ENCODE results near the gene AIP. TPM values are rescaled to one million over a fixed set of nuclear protein-coding genes. Genes with fewer than 3 reads are reported as not detected.

AIP gene
- total RNA-seq, 1 experiment from 2014 or later: 39.8 TPM

GRCh38 chr11:67534070-67534679 is 51.3 kb downstream of the AIP start:
- H3K27me3 ChIP-seq: no peaks in the 10 kb centered on the region
- DNase-seq: peak in 1 of 2 experiments; percentile 17

GRCh38 chr11:67535561-67535960 is 52.7 kb downstream of the AIP start:
- no peaks in the 10 kb centered on the region for H3K36me3 ChIP-seq
- H3K4me3 ChIP-seq: no peak overlapping the region
- no peak overlapping the region for H3K27ac ChIP-seq
- H3K4me1 ChIP-seq: no peaks in the 10 kb centered on the region
- no peaks in the 10 kb centered on the region for H3K27me3 ChIP-seq
- H3K9me3 ChIP-seq (replicated peaks): peaks cover 9% of the 10 kb centered on the region
- DNase-seq: no peak

More at GRCh38 chr11:67534070-67534679, 51.3 kb downstream of the AIP start:
- no peaks in the 10 kb centered on the region for H3K36me3 ChIP-seq
- H3K9me3 ChIP-seq (replicated peaks): peaks cover 9% of the 10 kb centered on the region
- H3K27ac ChIP-seq: no peak overlapping the region
- no peaks in the 10 kb centered on the region for H3K4me1 ChIP-seq
- no peak overlapping the region for H3K4me3 ChIP-seq

- H3K4me3 ChIP-seq: no peak overlapping the region
- H3K27me3 ChIP-seq: no peaks in the 10 kb centered on the region
- H3K36me3 ChIP-seq: no peaks in the 10 kb centered on the region
- H3K27ac ChIP-seq: no peak overlapping the region
- no peak for DNase-seq
- no peaks in the 10 kb centered on the region for H3K4me1 ChIP-seq
- peaks cover 9% of the 10 kb centered on the region for H3K9me3 ChIP-seq (replicated peaks)
Observed at GRCh38 chr11:67538306-67538705, 55.5 kb downstream of the AIP start.

- no peaks in the 10 kb centered on the region for H3K27me3 ChIP-seq
- peaks cover 6% of the 10 kb centered on the region for H3K9me3 ChIP-seq (replicated peaks)
- no peaks in the 10 kb centered on the region for H3K36me3 ChIP-seq
- H3K4me1 ChIP-seq: no peaks in the 10 kb centered on the region
- no peak for DNase-seq
- H3K27ac ChIP-seq: no peak overlapping the region
- H3K4me3 ChIP-seq: no peak overlapping the region
Observed at GRCh38 chr11:67538823-67539505, 56.1 kb downstream of the AIP start.

GRCh38 chr11:67539550-67539949 is 56.7 kb downstream of the AIP start:
- H3K4me1 ChIP-seq: no peaks in the 10 kb centered on the region
- H3K27me3 ChIP-seq: no peaks in the 10 kb centered on the region
- peak in 1 of 2 experiments; percentile 15 for DNase-seq
- H3K9me3 ChIP-seq (replicated peaks): peaks cover under 1% of the 10 kb centered on the region
- H3K4me3 ChIP-seq: no peak overlapping the region
- H3K27ac ChIP-seq: no peak overlapping the region
- H3K36me3 ChIP-seq: no peaks in the 10 kb centered on the region

Other genes with a start within 250 kb of the AIP start
- 45.2 and 49.7 TPM in 2 replicates for gene GRK2, start 216.6 kb upstream of the AIP start, total RNA-seq (2014; rRNA removed; shearing (Covaris generic))
- gene ANKRD13D, start 193.7 kb upstream of the AIP start, total RNA-seq (2014; rRNA removed; shearing (Covaris generic)): 15.3 and 19.9 TPM in 2 replicates
- 2.5 TPM in 2 replicates for gene SSH3, start 179.5 kb upstream of the AIP start, total RNA-seq (2014; rRNA removed; shearing (Covaris generic))
- 35.4 and 37.5 TPM in 2 replicates for gene POLD4, start 129.5 kb upstream of the AIP start, total RNA-seq (2014; rRNA removed; shearing (Covaris generic))
- 5.2 and 6.1 TPM in 2 replicates for gene CLCF1, start 109.4 kb upstream of the AIP start, total RNA-seq (2014; rRNA removed; shearing (Covaris generic))
- 9.4 and 11.7 TPM in 2 replicates for gene RAD9A, start 91.0 kb upstream of the AIP start, total RNA-seq (2014; rRNA removed; shearing (Covaris generic))
- gene PPP1CA, start 81.2 kb upstream of the AIP start, total RNA-seq (2014; rRNA removed; shearing (Covaris generic)): 169 and 197 TPM in 2 replicates
- not detected in 2 replicates for gene TBC1D10C, start 78.9 kb upstream of the AIP start, total RNA-seq (2014; rRNA removed; shearing (Covaris generic))
- 0.05 and 0.08 TPM in 2 replicates for gene CARNS1, start 67.3 kb upstream of the AIP start, total RNA-seq (2014; rRNA removed; shearing (Covaris generic))
- gene RPS6KB2, start 54.5 kb upstream of the AIP start, total RNA-seq (2014; rRNA removed; shearing (Covaris generic)): 25.9 and 33.5 TPM in 2 replicates
- 1.1 TPM in 1 of 2 replicates, not detected in the other for gene PTPRCAP, start 45.3 kb upstream of the AIP start, total RNA-seq (2014; rRNA removed; shearing (Covaris generic))
- 25.5 and 30.1 TPM in 2 replicates for gene CORO1B, start 39.5 kb upstream of the AIP start, total RNA-seq (2014; rRNA removed; shearing (Covaris generic))
- not detected in 2 replicates for gene GPR152, start 30.3 kb upstream of the AIP start, total RNA-seq (2014; rRNA removed; shearing (Covaris generic))
- 1.2 and 2.6 TPM in 2 replicates for gene CABP4, start 27.7 kb upstream of the AIP start, total RNA-seq (2014; rRNA removed; shearing (Covaris generic))
- 7.6 TPM in 2 replicates for gene TMEM134, start 13.8 kb upstream of the AIP start, total RNA-seq (2014; rRNA removed; shearing (Covaris generic))
- 7.9 and 9.7 TPM in 2 replicates for gene PITPNM1, start 22.3 kb downstream of the AIP start, total RNA-seq (2014; rRNA removed; shearing (Covaris generic))
- 15.8 and 15.9 TPM in 2 replicates for gene CDK2AP2, start 25.1 kb downstream of the AIP start, total RNA-seq (2014; rRNA removed; shearing (Covaris generic))
- gene CABP2, start 40.4 kb downstream of the AIP start, total RNA-seq (2014; rRNA removed; shearing (Covaris generic)): not detected in 2 replicates
- gene GSTP1, start 100.8 kb downstream of the AIP start, total RNA-seq (2014; rRNA removed; shearing (Covaris generic)): 192 and 275 TPM in 2 replicates
- 116 and 137 TPM in 2 replicates for gene NDUFV1, start 123.9 kb downstream of the AIP start, total RNA-seq (2014; rRNA removed; shearing (Covaris generic))
- 0.76 and 2.4 TPM in 2 replicates for gene NUDT8, start 146.9 kb downstream of the AIP start, total RNA-seq (2014; rRNA removed; shearing (Covaris generic))
- gene TBX10, start 156.7 kb downstream of the AIP start, total RNA-seq (2014; rRNA removed; shearing (Covaris generic)): not detected in 2 replicates
- 0.18 TPM in 1 of 2 replicates, not detected in the other for gene ACY3, start 167.7 kb downstream of the AIP start, total RNA-seq (2014; rRNA removed; shearing (Covaris generic))
- not detected in 2 replicates for gene ALDH3B2, start 191.6 kb downstream of the AIP start, total RNA-seq (2014; rRNA removed; shearing (Covaris generic))